SK-N-SH (cell line): ENCODE measurements around the gene PRKG1. TPM values are rescaled to one million over a fixed set of nuclear protein-coding genes. Genes with fewer than 3 reads are reported as not detected.

Source experiments
- CTCF ChIA-PET: fragments of 300-600, 350-600 bp; formaldehyde crosslinking; extraction: SDS; loops from one replicate; lab custom pipeline; 2021; lab: Yijun Ruan, JAX
- POLR2A ChIA-PET: fragments of 350-600 bp; sonication (Branson Sonifier 250); formaldehyde crosslinking; extraction: SDS; loops from one replicate; lab custom pipeline; 2020; ENCODE audit warnings: antibody characterized with exemption, inconsistent platforms; lab: Yijun Ruan, JAX
- DNase-seq: peaks from one replicate; pipeline ENCODE4 v3.0.0; 2012
- H2AFZ ChIP-seq: fragments of 200-600 bp; sonication (generic); 2 replicates; pipeline ENCODE4 v1.8.1; 2016; ENCODE audit warnings: antibody characterized with exemption, mild to moderate bottlenecking, low read depth
- H3F3A ChIP-seq: fragments of 200-600 bp; sonication (generic); replicated peaks from 2 replicates; pipeline ENCODE3; 2016; ENCODE audit warnings: antibody characterized with exemption, mild to moderate bottlenecking; ENCODE audit not compliant: insufficient read depth
- H3K27ac ChIP-seq, 2 experiments: fragments of 200-500 bp in 1 of 2; fragments of 200-600 bp in 1 of 2; sonication (Bioruptor generic) in 1 of 2; sonication (generic), shearing (Covaris generic) in 1 of 2; 2 replicates each; pipeline versions ENCODE4 v1.5.1 to v1.6.1; 2014 to 2016; ENCODE audit warnings: low read depth in 2 of 2, inconsistent platforms in 1 of 2, low read length in 1 of 2, mild to moderate bottlenecking in 1 of 2, mixed read lengths in 1 of 2
- H3K27me3 ChIP-seq: fragments of 200-600 bp; sonication (generic), shearing (Covaris generic); 2 replicates; pipeline ENCODE4 v1.6.1; 2016; ENCODE audit warnings: mixed run types; ENCODE audit not compliant: insufficient read depth
- H3K36me3 ChIP-seq, 2 experiments: fragments of 200-500 bp in 1 of 2; fragments of 200-600 bp in 1 of 2; sonication (Bioruptor generic) in 1 of 2; sonication (generic) in 1 of 2; replicated peaks in 1 of 2; 2 replicates each; pipeline versions ENCODE3 to v1.5.1; 2014 to 2016; ENCODE audit warnings: low read length in 1 of 2, mild to moderate bottlenecking in 1 of 2; ENCODE audit not compliant: insufficient read depth in 2 of 2, control insufficient read depth in 1 of 2
- H3K4me1 ChIP-seq, 2 experiments: fragments of 200-500 bp in 1 of 2; fragments of 200-600 bp in 1 of 2; sonication (Bioruptor generic) in 1 of 2; sonication (generic), shearing (Covaris generic) in 1 of 2; 2 replicates each; pipeline versions ENCODE4 v1.5.1 to v1.6.1; 2014 to 2016; ENCODE audit warnings: low read depth in 1 of 2, low read length in 1 of 2, mixed run types in 1 of 2; ENCODE audit not compliant: insufficient read depth in 2 of 2, control insufficient read depth in 1 of 2
- H3K4me2 ChIP-seq: fragments of 200-600 bp; sonication (generic), shearing (Covaris generic); 2 replicates; pipeline ENCODE4 v1.6.1; 2017; ENCODE audit warnings: mixed run types
- H3K4me3 ChIP-seq, 2 experiments: fragments of 200-500 bp in 1 of 2; fragments of 200-600 bp in 1 of 2; sonication (Bioruptor generic) in 1 of 2; sonication (generic), shearing (Covaris generic) in 1 of 2; 2 replicates each; pipeline versions ENCODE4 v1.5.1 to v1.8.1; 2014 to 2016; ENCODE audit warnings: low read depth in 2 of 2, inconsistent platforms in 1 of 2, low read length in 1 of 2, mild to moderate bottlenecking in 1 of 2, mixed read lengths in 1 of 2, moderate library complexity in 1 of 2
- H3K79me2 ChIP-seq: fragments of 200-600 bp; sonication (generic); 2 replicates; pipeline ENCODE4 v1.8.1; 2017; ENCODE audit warnings: mild to moderate bottlenecking; ENCODE audit not compliant: insufficient read depth
- H3K9ac ChIP-seq: fragments of 200-600 bp; sonication (generic); 2 replicates; pipeline ENCODE4 v1.6.1; 2017; ENCODE audit warnings: mixed run types
- H3K9me2 ChIP-seq: fragments of 200-600 bp; sonication (generic); 2 replicates; pipeline ENCODE4 v1.6.1; 2017; ENCODE audit warnings: mixed run types
- H3K9me3 ChIP-seq: fragments of 200-600 bp; sonication (generic); 2 replicates; pipeline ENCODE4 v1.6.1; 2017; ENCODE audit warnings: mixed run types, mild to moderate bottlenecking, moderate library complexity
- H4K20me1 ChIP-seq: fragments of 200-600 bp; sonication (generic); 2 replicates; pipeline ENCODE4 v1.6.1; 2017; ENCODE audit warnings: mild to moderate bottlenecking, mixed run types; ENCODE audit not compliant: insufficient read depth
- CHD2 ChIP-seq: fragments of 150-350 bp; IDR thresholded peaks from 2 replicates; pipeline ENCODE4 v1.6.1; 2018; ENCODE audit warnings: low read length; ENCODE audit not compliant: partially characterized antibody
- CTCF ChIP-seq: fragments of 200-600 bp; sonication (generic); IDR thresholded peaks from 2 replicates; pipeline ENCODE4 v1.6.1; 2017; ENCODE audit warnings: antibody characterized with exemption, mild to moderate bottlenecking, moderate library complexity
- FOSL2 ChIP-seq: IDR thresholded peaks from 2 replicates; pipeline ENCODE4 v1.4.0; 2012; ENCODE audit warnings: low read depth, mild to moderate bottlenecking, moderate library complexity, borderline replicate concordance
- FOXJ3 ChIP-seq: sonication (generic); formaldehyde crosslinking; IDR thresholded peaks from 2 replicates; pipeline ENCODE4 v1.5.1; 2020; ENCODE audit warnings: mild to moderate bottlenecking, missing genetic modification reagents
- FOXM1 ChIP-seq: IDR thresholded peaks from 2 replicates; pipeline ENCODE4 v1.4.0; 2012; ENCODE audit warnings: low read depth, mild to moderate bottlenecking
- GATA2 ChIP-seq: sonication (generic); formaldehyde crosslinking; IDR thresholded peaks from 2 replicates; pipeline ENCODE4 v1.5.0; 2020; ENCODE audit warnings: mild to moderate bottlenecking, missing genetic modification reagents
- JUND ChIP-seq: IDR thresholded peaks from 2 replicates; pipeline ENCODE4 v1.4.0; 2012
- MAX ChIP-seq: IDR thresholded peaks from 2 replicates; pipeline ENCODE4 v1.4.0; 2012; ENCODE audit warnings: low read depth
- MXI1 ChIP-seq: IDR thresholded peaks from 2 replicates; pipeline ENCODE4 v1.6.1; 2012; ENCODE audit warnings: mild to moderate bottlenecking, low read depth, low read length, improper control_type of control experiment
- NFIC ChIP-seq: IDR thresholded peaks from 2 replicates; pipeline ENCODE4 v1.4.0; 2012; ENCODE audit warnings: borderline replicate concordance
- NRF1 ChIP-seq: IDR thresholded peaks from 2 replicates; pipeline ENCODE4 v1.6.1; 2012; ENCODE audit warnings: low read depth, mild to moderate bottlenecking, low read length
- POLR2AphosphoS5 ChIP-seq: IDR thresholded peaks from 2 replicates; pipeline ENCODE4 v1.6.1; 2012; ENCODE audit warnings: low read depth, low read length
- RAD21 ChIP-seq: IDR thresholded peaks from 2 replicates; pipeline ENCODE4 v1.6.1; 2012; ENCODE audit warnings: mild to moderate bottlenecking, low read length
- RFX5 ChIP-seq: IDR thresholded peaks from 2 replicates; pipeline ENCODE4 v1.6.1; 2012; ENCODE audit warnings: mild to moderate bottlenecking, improper control_type of control experiment, low read length
- RXRA ChIP-seq: IDR thresholded peaks from 2 replicates; pipeline ENCODE4 v1.4.0; 2012; ENCODE audit warnings: low read depth, mild to moderate bottlenecking, borderline replicate concordance
- SMC3 ChIP-seq: IDR thresholded peaks from 2 replicates; pipeline ENCODE4 v1.6.1; 2012; ENCODE audit warnings: low read depth, low read length, improper control_type of control experiment
- TAF1 ChIP-seq: IDR thresholded peaks from 2 replicates; pipeline ENCODE4 v1.6.1; 2012; ENCODE audit warnings: low read depth, mild to moderate bottlenecking, low read length, moderate library complexity, borderline replicate concordance
- TEAD4 ChIP-seq: IDR thresholded peaks from 2 replicates; pipeline ENCODE4 v1.4.0; 2012; ENCODE audit warnings: mild to moderate bottlenecking, borderline replicate concordance; ENCODE audit not compliant: insufficient read depth
- USF2 ChIP-seq: fragments of 150-350 bp; IDR thresholded peaks from 2 replicates; pipeline ENCODE4 v1.6.1; 2017; ENCODE audit warnings: antibody characterized with exemption, low read length, low read depth, borderline replicate concordance
- YY1 ChIP-seq: IDR thresholded peaks from 2 replicates; pipeline ENCODE4 v1.4.0; 2012; ENCODE audit warnings: low read depth, mild to moderate bottlenecking
- ZBTB33 ChIP-seq: IDR thresholded peaks from 2 replicates; pipeline ENCODE4 v1.4.0; 2012; ENCODE audit warnings: low read depth, borderline replicate concordance
- WGBS: methylation state at CpG from one replicate; pipeline ENCODE4 v1.1.6; 2017; ENCODE audit warnings: low lambda C conversion rate; 5-methylcytosine and 5-hydroxymethylcytosine counted together
- polyA plus RNA-seq, 3 experiments: library from polyadenylated mRNA; depleted of rRNA; stranded (reverse); fragments of >200 nt; gene quantifications; 2 replicates each; pipeline ENCODE4 v1.2.3, GENCODE V29; 2012
- TF ChIP-seq, protein P1 (sequence below): fragments of 150-350 bp; IDR thresholded peaks from 2 replicates; pipeline ENCODE4 v1.6.1; 2016; ENCODE audit warnings: mild to moderate bottlenecking, low read depth, low read length

PRKG1 gene
- polyA plus RNA-seq, 1 of the 3 experiments (the other 2 are of a cell fraction) = 4.1 TPM

GRCh38 chr10:51918440-51918839, 844.2 kb downstream of the PRKG1 start:
- Histone ChIP-seq H3K9me2 (no peaks in the 10 kb centered on the region), H3K27ac (peak overlapping the region in 1 of 2 experiments; percentile 80; a peak in 2 of 4 replicates), H3K4me2 (no peak overlapping the region), H3K4me3 (no peak overlapping the region), H3K36me3 (no peaks in the 10 kb centered on the region), H3F3A (no peaks in the 10 kb centered on the region), H2AFZ (no peak overlapping the region), H3K79me2 (no peaks in the 10 kb centered on the region), H3K4me1 (peaks cover 0 to 6% of the 10 kb centered on the region in 2 experiments; a peak in 2 of 4 replicates), H3K27me3 (no peaks in the 10 kb centered on the region), H3K9me3 (no peaks in the 10 kb centered on the region), H4K20me1 (no peaks in the 10 kb centered on the region), H3K9ac (no peak overlapping the region)
- ChIA-PET POLR2A (interaction anchor here (1.3 kb wide), 1 partner anchor 12 kb away, joined by 3 read pairs; no protein-coding TSS in a partner anchor), CTCF (interaction anchor here (0.7 to 1.4 kb wide), 5 partner anchors 11 to 897 kb away, joined by 3 to 5 read pairs (median 5); no protein-coding TSS in a partner anchor)
- TF ChIP-seq RAD21 = no peak
- no peak for TF ChIP-seq YY1
- TF ChIP-seq SMC3 = no peak
- no peak for TF ChIP-seq CHD2
- no peak for TF ChIP-seq NRF1
- no peak for TF ChIP-seq MAX
- no peak for TF ChIP-seq USF2
- TF ChIP-seq TEAD4 = no peak
- no peak for TF ChIP-seq RXRA
- no peak for TF ChIP-seq POLR2AphosphoS5
- no peak for TF ChIP-seq TAF1
- TF ChIP-seq NFIC = no peak
- no peak for TF ChIP-seq RFX5
- no peak for TF ChIP-seq GATA2 (CRISPR knock-in tag)
- no peak for TF ChIP-seq CTCF
- WGBS = 12% methylated on average over 2 of the region's 2 CpGs
- DNase-seq = no peak

DNA sequence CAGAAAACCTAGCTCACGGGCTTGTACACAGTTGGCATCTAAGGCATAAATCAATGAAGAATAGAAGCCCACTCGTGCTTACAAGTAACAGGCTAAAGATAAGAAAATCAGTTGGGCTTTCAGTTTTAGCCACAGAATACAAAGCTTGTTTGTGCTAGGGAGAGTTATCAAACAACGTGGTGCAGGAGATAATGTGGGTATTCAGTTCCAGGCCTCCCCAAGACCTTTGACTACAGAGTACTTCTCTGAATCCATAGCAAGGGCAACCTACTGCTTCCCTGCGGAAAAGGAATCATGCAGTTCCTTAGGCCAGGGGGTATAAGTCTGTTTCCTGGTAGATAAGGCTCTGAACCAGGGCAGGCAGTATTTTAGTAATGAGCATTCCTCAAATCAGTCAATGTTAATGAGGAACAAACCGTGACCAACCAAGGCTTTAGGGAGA, 844.6 kb downstream of the PRKG1 start:
- Histone ChIP-seq H3K27ac (peak overlapping the region in 1 of 2 experiments; percentile 80; a peak in 2 of 4 replicates), H3K9me3 (no peaks in the 10 kb centered on the region), H4K20me1 (no peaks in the 10 kb centered on the region), H3K36me3 (no peaks in the 10 kb centered on the region), H3K4me3 (no peak overlapping the region), H2AFZ (no peak overlapping the region), H3K4me1 (peaks cover 0 to 6% of the 10 kb centered on the region in 2 experiments; a peak in 2 of 4 replicates), H3K79me2 (no peaks in the 10 kb centered on the region), H3K9me2 (no peaks in the 10 kb centered on the region), H3K4me2 (no peak overlapping the region), H3K9ac (no peak overlapping the region), H3F3A (no peaks in the 10 kb centered on the region), H3K27me3 (no peaks in the 10 kb centered on the region)
- ChIA-PET POLR2A (interaction anchor here (1.3 kb wide), 1 partner anchor 13 kb away, joined by 3 read pairs; no protein-coding TSS in a partner anchor), CTCF (interaction anchor here (1.1 to 1.4 kb wide), 3 partner anchors 10 to 16 kb away, joined by 5 read pairs; no protein-coding TSS in a partner anchor)
- DNase-seq = no peak
- 38% methylated on average over 5 of the region's 5 CpGs for WGBS
- TF ChIP-seq MXI1 = no peak
- TF ChIP-seq, protein P1, sequence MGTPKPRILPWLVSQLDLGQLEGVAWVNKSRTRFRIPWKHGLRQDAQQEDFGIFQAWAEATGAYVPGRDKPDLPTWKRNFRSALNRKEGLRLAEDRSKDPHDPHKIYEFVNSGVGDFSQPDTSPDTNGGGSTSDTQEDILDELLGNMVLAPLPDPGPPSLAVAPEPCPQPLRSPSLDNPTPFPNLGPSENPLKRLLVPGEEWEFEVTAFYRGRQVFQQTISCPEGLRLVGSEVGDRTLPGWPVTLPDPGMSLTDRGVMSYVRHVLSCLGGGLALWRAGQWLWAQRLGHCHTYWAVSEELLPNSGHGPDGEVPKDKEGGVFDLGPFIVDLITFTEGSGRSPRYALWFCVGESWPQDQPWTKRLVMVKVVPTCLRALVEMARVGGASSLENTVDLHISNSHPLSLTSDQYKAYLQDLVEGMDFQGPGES = no peak
- no peak for TF ChIP-seq ZBTB33
- TF ChIP-seq FOXM1 = no peak
- TF ChIP-seq RAD21 = no peak
- no peak for TF ChIP-seq FOXJ3 (CRISPR knock-in tag)
- no peak for TF ChIP-seq NRF1
- no peak for TF ChIP-seq JUND
- no peak for TF ChIP-seq NFIC
- TF ChIP-seq FOSL2 = no peak
- TF ChIP-seq POLR2AphosphoS5 = no peak
